ENCODE measurements around the gene IQGAP1.

IQGAP1 gene

GRCh38 chr15:90351479-90352106 is 36.4 kb upstream of the IQGAP1 start:
- Histone ChIP-seq H3K4me3 (replicated peaks; ENCODE audit: low read depth, low read length) (peak overlapping the region; percentile 43), H3K27me3 (replicated peaks; ENCODE audit: control insufficient read depth, insufficient read depth, low read length) (no peaks in the 10 kb centered on the region), H3K36me3 (ENCODE audit: control insufficient read depth, insufficient read depth, low read length) (no peaks in the 10 kb centered on the region)
- TF ChIP-seq CTCF (IDR thresholded peaks at IDR 0.05; ENCODE audit: insufficient read depth, low read length, poor library complexity, severe bottlenecking) = no peak
- no peak for DNase-seq (ENCODE audit: extremely low read depth, insufficient read length)

- DNase-seq (ENCODE audit: extremely low read depth, insufficient read length) = peak; percentile 87
- Histone ChIP-seq H3K36me3 (ENCODE audit: control insufficient read depth, insufficient read depth, low read length) (no peaks in the 10 kb centered on the region), H3K4me3 (replicated peaks; ENCODE audit: low read depth, low read length) (peak within 1 kb of the TSS; percentile 73), H3K27me3 (replicated peaks; ENCODE audit: control insufficient read depth, insufficient read depth, low read length) (no peaks in the 10 kb centered on the region)
- no peak for TF ChIP-seq CTCF (IDR thresholded peaks at IDR 0.05; ENCODE audit: insufficient read depth, low read length, poor library complexity, severe bottlenecking)
Measured at GRCh38 chr15:90352107-90352893, 35.7 kb upstream of the IQGAP1 start, which contains the start of gene ZNF774. ZNF774 (plus strand) TSS chr15:90352284; CDS start chr15:90354661, 2,377 bp downstream.

- TF ChIP-seq CTCF (IDR thresholded peaks at IDR 0.05; ENCODE audit: insufficient read depth, low read length, poor library complexity, severe bottlenecking) = no peak
- no peaks in the 10 kb centered on the region for H3K27me3 ChIP-seq (replicated peaks; ENCODE audit: control insufficient read depth, insufficient read depth, low read length)
- no peak overlapping the region for H3K4me3 ChIP-seq (replicated peaks; ENCODE audit: low read depth, low read length)
- no peak for DNase-seq (ENCODE audit: extremely low read depth, insufficient read length)
- H3K36me3 ChIP-seq (ENCODE audit: control insufficient read depth, insufficient read depth, low read length) = no peaks in the 10 kb centered on the region
Measured at GRCh38 chr15:90354986-90355385, 33.1 kb upstream of the IQGAP1 start.

GRCh38 chr15:90358124-90359033 is 29.7 kb upstream of the IQGAP1 start:
- TF ChIP-seq CTCF (IDR thresholded peaks at IDR 0.05; ENCODE audit: insufficient read depth, low read length, poor library complexity, severe bottlenecking) = no peak
- Histone ChIP-seq H3K27me3 (replicated peaks; ENCODE audit: control insufficient read depth, insufficient read depth, low read length) (no peaks in the 10 kb centered on the region), H3K36me3 (ENCODE audit: control insufficient read depth, insufficient read depth, low read length) (no peaks in the 10 kb centered on the region), H3K4me3 (replicated peaks; ENCODE audit: low read depth, low read length) (no peak overlapping the region)
- no peak for DNase-seq (ENCODE audit: extremely low read depth, insufficient read length)

- Histone ChIP-seq H3K27me3 (replicated peaks; ENCODE audit: control insufficient read depth, insufficient read depth, low read length) (no peaks in the 10 kb centered on the region), H3K4me3 (replicated peaks; ENCODE audit: low read depth, low read length) (no peak overlapping the region), H3K36me3 (ENCODE audit: control insufficient read depth, insufficient read depth, low read length) (no peaks in the 10 kb centered on the region)
- DNase-seq (ENCODE audit: extremely low read depth, insufficient read length) = no peak
- TF ChIP-seq CTCF (IDR thresholded peaks at IDR 0.05; ENCODE audit: insufficient read depth, low read length, poor library complexity, severe bottlenecking) = no peak
Measured at GRCh38 chr15:90360746-90361145, 27.3 kb upstream of the IQGAP1 start.
